Mammary epithelial cell (primary cell): Measurements from ENCODE around the gene MUC5B.

Experiments used
- EZH2 ChIP-seq: IDR thresholded peaks from 2 replicates; pipeline ENCODE4 v1.6.1; 2012; ENCODE audit warnings: low read length, inconsistent platforms, borderline replicate concordance
- TF ChIP-seq, protein P1 (sequence below), 2 donors: IDR thresholded peaks in 1 of 2; conservative IDR thresholded peaks in 1 of 2; 2 replicates each; pipeline ENCODE4 v1.5.1; 2011 to 2012; ENCODE audit warnings: inconsistent platforms in 2 of 2, low read length in 2 of 2, mild to moderate bottlenecking in 2 of 2, control low read depth in 1 of 2, low read depth in 1 of 2; ENCODE audit not compliant: insufficient read depth in 1 of 2; ENCODE audit errors: extremely low read depth in 1 of 2

DNA sequence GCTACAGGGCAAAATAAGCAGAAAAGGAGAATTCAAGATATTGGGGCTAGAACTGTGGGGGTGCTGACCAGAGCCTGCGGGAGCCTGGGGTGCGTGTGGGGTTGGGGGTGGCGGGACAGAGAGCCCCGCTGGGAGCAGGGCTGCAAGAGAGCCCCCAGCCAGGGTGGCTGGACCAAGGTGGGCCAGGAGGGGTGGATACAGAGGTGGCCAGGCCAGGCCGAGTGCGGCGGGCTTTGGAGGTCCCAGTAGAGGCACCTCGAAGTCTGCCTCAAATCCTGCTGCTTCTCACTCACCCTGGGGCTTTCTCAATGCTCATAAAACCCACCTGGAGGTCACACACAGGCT is 16.9 kb upstream of the MUC5B start:
- TF ChIP-seq, protein P1, sequence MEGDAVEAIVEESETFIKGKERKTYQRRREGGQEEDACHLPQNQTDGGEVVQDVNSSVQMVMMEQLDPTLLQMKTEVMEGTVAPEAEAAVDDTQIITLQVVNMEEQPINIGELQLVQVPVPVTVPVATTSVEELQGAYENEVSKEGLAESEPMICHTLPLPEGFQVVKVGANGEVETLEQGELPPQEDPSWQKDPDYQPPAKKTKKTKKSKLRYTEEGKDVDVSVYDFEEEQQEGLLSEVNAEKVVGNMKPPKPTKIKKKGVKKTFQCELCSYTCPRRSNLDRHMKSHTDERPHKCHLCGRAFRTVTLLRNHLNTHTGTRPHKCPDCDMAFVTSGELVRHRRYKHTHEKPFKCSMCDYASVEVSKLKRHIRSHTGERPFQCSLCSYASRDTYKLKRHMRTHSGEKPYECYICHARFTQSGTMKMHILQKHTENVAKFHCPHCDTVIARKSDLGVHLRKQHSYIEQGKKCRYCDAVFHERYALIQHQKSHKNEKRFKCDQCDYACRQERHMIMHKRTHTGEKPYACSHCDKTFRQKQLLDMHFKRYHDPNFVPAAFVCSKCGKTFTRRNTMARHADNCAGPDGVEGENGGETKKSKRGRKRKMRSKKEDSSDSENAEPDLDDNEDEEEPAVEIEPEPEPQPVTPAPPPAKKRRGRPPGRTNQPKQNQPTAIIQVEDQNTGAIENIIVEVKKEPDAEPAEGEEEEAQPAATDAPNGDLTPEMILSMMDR (conservative IDR thresholded peaks at IDR 0.05 in 1 of 2, IDR thresholded peaks at IDR 0.05 in 1 of 2; ENCODE audit: extremely low read depth in 1 of 2, insufficient read depth in 1 of 2, low read depth in 1 of 2, low read length in 2 of 2) = no peak
- TF ChIP-seq EZH2 = no peak
